SK-N-SH treated with all-trans-retinoic acid at 6 μM for 48 hours (cell line): Measurements from ENCODE around the gene GPC5.

Experiments
- ATAC-seq: fragments of 200-7000 bp; cut with Tn5 transposase; 3 replicates; pipeline ENCODE4 v1.9.1; 2020; ENCODE audit warnings: mild to moderate bottlenecking, moderate library complexity
- ARNTL ChIP-seq: fragments of 450-650 bp; formaldehyde crosslinking; IDR thresholded peaks from 2 replicates; pipeline ENCODE4 v1.5.0; 2020; ENCODE audit warnings: low read depth, mild to moderate bottlenecking, moderate library complexity, borderline replicate concordance
- BACH2 ChIP-seq: fragments of 250-450 bp; sonication (Bioruptor Pico); IDR thresholded peaks from 2 replicates; pipeline ENCODE4 v1.9.0; 2021; ENCODE audit warnings: mild to moderate bottlenecking, borderline replicate concordance
- CSDC2 ChIP-seq: fragments of 250-450 bp; sonication (Bioruptor Pico); IDR thresholded peaks from 2 replicates; pipeline ENCODE4 v1.5.0; 2020; ENCODE audit warnings: mild to moderate bottlenecking, moderate library complexity
- ESRRG ChIP-seq: fragments of 250-450 bp; sonication (Bioruptor Pico); IDR thresholded peaks from 2 replicates; pipeline ENCODE4 v1.6.1; 2021; ENCODE audit warnings: mild to moderate bottlenecking
- GLIS3 ChIP-seq: fragments of 250-450 bp; sonication (Bioruptor Pico); IDR thresholded peaks from 2 replicates; pipeline ENCODE4 v1.5.0; 2020; ENCODE audit warnings: mild to moderate bottlenecking, moderate library complexity
- ISL1 ChIP-seq: fragments of 250-450 bp; sonication (Bioruptor Pico); IDR thresholded peaks from 2 replicates; pipeline ENCODE4 v2.1.2; 2022; ENCODE audit warnings: mild to moderate bottlenecking, moderate library complexity
- OSR1 ChIP-seq: fragments of 250-450 bp; sonication (Bioruptor Pico); IDR thresholded peaks from 2 replicates; pipeline ENCODE4 v1.8.0; 2022; ENCODE audit warnings: moderate library complexity, mild to moderate bottlenecking, inconsistent platforms
- PPARA ChIP-seq: fragments of 250-450 bp; sonication (Bioruptor Pico); IDR thresholded peaks from 2 replicates; pipeline ENCODE4 v1.5.0; 2020; ENCODE audit warnings: mild to moderate bottlenecking, borderline replicate concordance
- RARB ChIP-seq: fragments of 250-450 bp; sonication (Bioruptor Pico); IDR thresholded peaks from 2 replicates; pipeline ENCODE4 v1.8.0; 2021; ENCODE audit warnings: mild to moderate bottlenecking, moderate library complexity
- SNAI2 ChIP-seq: fragments of 250-450 bp; sonication (Bioruptor Pico); IDR thresholded peaks from 2 replicates; pipeline ENCODE4 v1.5.0; 2020; ENCODE audit warnings: mild to moderate bottlenecking, moderate library complexity
- TCF4 ChIP-seq: fragments of 250-450 bp; sonication (Bioruptor Pico); IDR thresholded peaks from 2 replicates; pipeline ENCODE4 v1.8.0; 2021; ENCODE audit warnings: mild to moderate bottlenecking, moderate library complexity, borderline replicate concordance
- TOX ChIP-seq: fragments of 250-450 bp; sonication (Bioruptor Pico); IDR thresholded peaks from 2 replicates; pipeline ENCODE4 v1.8.0; 2021; ENCODE audit warnings: mild to moderate bottlenecking, moderate library complexity, borderline replicate concordance
- ZC3H10 ChIP-seq: fragments of 250-450 bp; sonication (Bioruptor Pico); IDR thresholded peaks from 2 replicates; pipeline ENCODE4 v1.5.1; 2021; ENCODE audit warnings: mild to moderate bottlenecking, moderate library complexity
- ZFP3 ChIP-seq: fragments of 250-450 bp; sonication (Bioruptor Pico); IDR thresholded peaks from 2 replicates; pipeline ENCODE4 v1.5.0; 2020; ENCODE audit warnings: mild to moderate bottlenecking, moderate library complexity
- ZFP30 ChIP-seq: fragments of 450-650 bp; formaldehyde crosslinking; IDR thresholded peaks from 2 replicates; pipeline ENCODE4 v1.5.0; 2022; ENCODE audit warnings: mild to moderate bottlenecking, moderate library complexity
- ZNF565 ChIP-seq: fragments of 450-650 bp; formaldehyde crosslinking; conservative IDR thresholded peaks from 2 replicates; pipeline ENCODE4 v1.5.0; 2020; ENCODE audit warnings: low read depth, mild to moderate bottlenecking, moderate library complexity
- ZNF70 ChIP-seq: fragments of 450-650 bp; formaldehyde crosslinking; IDR thresholded peaks from 2 replicates; pipeline ENCODE4 v1.5.0; 2020; ENCODE audit warnings: mild to moderate bottlenecking, moderate library complexity
- ZNF8 ChIP-seq: fragments of 450-650 bp; formaldehyde crosslinking; IDR thresholded peaks from 2 replicates; pipeline ENCODE4 v1.5.0; 2020; ENCODE audit warnings: mild to moderate bottlenecking, moderate library complexity
- TF ChIP-seq, protein P1 (sequence below): fragments of 250-450 bp; sonication (Bioruptor Pico); IDR thresholded peaks from 2 replicates; pipeline ENCODE4 v1.5.1; 2020; ENCODE audit warnings: low read depth, mild to moderate bottlenecking, moderate library complexity
- TF ChIP-seq, protein P2 (sequence below): fragments of 250-450 bp; sonication (Bioruptor Pico); IDR thresholded peaks from 2 replicates; pipeline ENCODE4 v1.5.0; 2020; ENCODE audit warnings: mild to moderate bottlenecking, moderate library complexity
- TF ChIP-seq, protein P3 (sequence below): fragments of 250-450 bp; sonication (Bioruptor Pico); IDR thresholded peaks from 2 replicates; pipeline ENCODE4 v1.5.1; 2021; ENCODE audit warnings: mild to moderate bottlenecking, moderate library complexity

The GPC5 gene

DNA sequence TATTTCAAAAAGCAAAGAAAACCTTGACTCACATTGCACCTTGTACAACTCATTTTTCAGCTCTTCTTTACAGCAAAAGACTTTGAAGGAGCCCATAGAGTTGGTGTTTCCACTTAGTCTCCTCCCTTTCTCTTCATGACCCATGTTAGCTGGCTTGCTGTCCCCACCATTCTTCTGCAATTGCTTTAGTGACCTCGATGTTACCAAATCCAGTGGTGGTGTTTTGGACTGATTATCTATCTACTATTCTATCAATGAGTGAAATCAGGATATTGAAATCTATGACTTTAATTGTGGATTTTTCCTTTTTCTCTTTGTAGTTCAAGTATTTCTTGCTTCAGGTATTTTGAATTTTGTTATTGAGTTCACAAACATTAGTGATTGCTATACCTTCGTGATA is 197.3 kb downstream of the GPC5 start:
- ATAC-seq, result no peak
- TF ChIP-seq BACH2 (CRISPR knock-in tag), result no peak
- no peak for TF ChIP-seq ZFP30
- TF ChIP-seq, protein P1, sequence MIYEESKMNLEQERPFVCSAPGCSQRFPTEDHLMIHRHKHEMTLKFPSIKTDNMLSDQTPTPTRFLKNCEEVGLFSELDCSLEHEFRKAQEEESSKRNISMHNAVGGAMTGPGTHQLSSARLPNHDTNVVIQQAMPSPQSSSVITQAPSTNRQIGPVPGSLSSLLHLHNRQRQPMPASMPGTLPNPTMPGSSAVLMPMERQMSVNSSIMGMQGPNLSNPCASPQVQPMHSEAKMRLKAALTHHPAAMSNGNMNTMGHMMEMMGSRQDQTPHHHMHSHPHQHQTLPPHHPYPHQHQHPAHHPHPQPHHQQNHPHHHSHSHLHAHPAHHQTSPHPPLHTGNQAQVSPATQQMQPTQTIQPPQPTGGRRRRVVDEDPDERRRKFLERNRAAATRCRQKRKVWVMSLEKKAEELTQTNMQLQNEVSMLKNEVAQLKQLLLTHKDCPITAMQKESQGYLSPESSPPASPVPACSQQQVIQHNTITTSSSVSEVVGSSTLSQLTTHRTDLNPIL, result no peak
- TF ChIP-seq ZNF565 (CRISPR knock-in tag), result no peak
- no peak for TF ChIP-seq ZC3H10 (CRISPR knock-in tag)
- no peak for TF ChIP-seq ZFP3 (CRISPR knock-in tag)
- TF ChIP-seq ARNTL (CRISPR knock-in tag), result no peak
- TF ChIP-seq PPARA (CRISPR knock-in tag), result no peak
- TF ChIP-seq, protein P2, sequence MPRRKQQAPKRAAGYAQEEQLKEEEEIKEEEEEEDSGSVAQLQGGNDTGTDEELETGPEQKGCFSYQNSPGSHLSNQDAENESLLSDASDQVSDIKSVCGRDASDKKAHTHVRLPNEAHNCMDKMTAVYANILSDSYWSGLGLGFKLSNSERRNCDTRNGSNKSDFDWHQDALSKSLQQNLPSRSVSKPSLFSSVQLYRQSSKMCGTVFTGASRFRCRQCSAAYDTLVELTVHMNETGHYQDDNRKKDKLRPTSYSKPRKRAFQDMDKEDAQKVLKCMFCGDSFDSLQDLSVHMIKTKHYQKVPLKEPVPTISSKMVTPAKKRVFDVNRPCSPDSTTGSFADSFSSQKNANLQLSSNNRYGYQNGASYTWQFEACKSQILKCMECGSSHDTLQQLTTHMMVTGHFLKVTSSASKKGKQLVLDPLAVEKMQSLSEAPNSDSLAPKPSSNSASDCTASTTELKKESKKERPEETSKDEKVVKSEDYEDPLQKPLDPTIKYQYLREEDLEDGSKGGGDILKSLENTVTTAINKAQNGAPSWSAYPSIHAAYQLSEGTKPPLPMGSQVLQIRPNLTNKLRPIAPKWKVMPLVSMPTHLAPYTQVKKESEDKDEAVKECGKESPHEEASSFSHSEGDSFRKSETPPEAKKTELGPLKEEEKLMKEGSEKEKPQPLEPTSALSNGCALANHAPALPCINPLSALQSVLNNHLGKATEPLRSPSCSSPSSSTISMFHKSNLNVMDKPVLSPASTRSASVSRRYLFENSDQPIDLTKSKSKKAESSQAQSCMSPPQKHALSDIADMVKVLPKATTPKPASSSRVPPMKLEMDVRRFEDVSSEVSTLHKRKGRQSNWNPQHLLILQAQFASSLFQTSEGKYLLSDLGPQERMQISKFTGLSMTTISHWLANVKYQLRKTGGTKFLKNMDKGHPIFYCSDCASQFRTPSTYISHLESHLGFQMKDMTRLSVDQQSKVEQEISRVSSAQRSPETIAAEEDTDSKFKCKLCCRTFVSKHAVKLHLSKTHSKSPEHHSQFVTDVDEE (CRISPR knock-in tag), result no peak
- TF ChIP-seq, protein P3, sequence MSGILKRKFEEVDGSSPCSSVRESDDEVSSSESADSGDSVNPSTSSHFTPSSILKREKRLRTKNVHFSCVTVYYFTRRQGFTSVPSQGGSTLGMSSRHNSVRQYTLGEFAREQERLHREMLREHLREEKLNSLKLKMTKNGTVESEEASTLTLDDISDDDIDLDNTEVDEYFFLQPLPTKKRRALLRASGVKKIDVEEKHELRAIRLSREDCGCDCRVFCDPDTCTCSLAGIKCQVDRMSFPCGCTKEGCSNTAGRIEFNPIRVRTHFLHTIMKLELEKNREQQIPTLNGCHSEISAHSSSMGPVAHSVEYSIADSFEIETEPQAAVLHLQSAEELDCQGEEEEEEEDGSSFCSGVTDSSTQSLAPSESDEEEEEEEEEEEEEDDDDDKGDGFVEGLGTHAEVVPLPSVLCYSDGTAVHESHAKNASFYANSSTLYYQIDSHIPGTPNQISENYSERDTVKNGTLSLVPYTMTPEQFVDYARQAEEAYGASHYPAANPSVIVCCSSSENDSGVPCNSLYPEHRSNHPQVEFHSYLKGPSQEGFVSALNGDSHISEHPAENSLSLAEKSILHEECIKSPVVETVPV (CRISPR knock-in tag), result no peak
- no peak for TF ChIP-seq SNAI2 (CRISPR knock-in tag)
- no peak for TF ChIP-seq OSR1 (CRISPR knock-in tag)
- no peak for TF ChIP-seq GLIS3 (CRISPR knock-in tag)
- TF ChIP-seq ESRRG (CRISPR knock-in tag), result no peak
- TF ChIP-seq RARB (CRISPR knock-in tag), result no peak

DNA sequence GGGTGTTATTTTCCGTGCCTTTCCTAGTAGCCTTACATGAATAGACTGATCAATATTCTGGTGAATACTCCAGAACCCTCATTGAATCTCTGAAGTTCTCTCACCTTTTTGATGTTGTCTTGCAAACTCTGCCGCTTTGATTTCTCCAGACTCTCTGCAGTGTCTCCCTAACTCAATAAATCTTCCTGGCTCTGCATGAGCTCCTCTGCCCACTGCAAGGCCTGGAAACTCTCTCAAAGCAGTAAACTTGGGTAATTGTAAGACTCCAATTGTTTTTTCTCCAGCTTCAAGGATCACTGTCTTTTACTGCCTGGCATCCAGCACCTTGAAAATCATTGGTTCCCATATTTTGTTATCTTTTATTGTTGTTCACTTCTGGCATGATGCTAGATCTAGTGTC is 198.4 kb downstream of the GPC5 start:
- TF ChIP-seq TOX (CRISPR knock-in tag), result no peak
- TF ChIP-seq, protein P2 (CRISPR knock-in tag), result no peak
- no peak for TF ChIP-seq ZNF70 (CRISPR knock-in tag)
- TF ChIP-seq TCF4, result no peak
- TF ChIP-seq ZC3H10 (CRISPR knock-in tag), result no peak
- TF ChIP-seq ZNF8 (CRISPR knock-in tag), result no peak
- no peak for TF ChIP-seq ESRRG (CRISPR knock-in tag)
- no peak for ATAC-seq

GRCh38 chr13:91598655-91599054 is 200.2 kb downstream of the GPC5 start:
- ATAC-seq, result no peak
- no peak for TF ChIP-seq ESRRG (CRISPR knock-in tag)
- no peak for TF ChIP-seq SNAI2 (CRISPR knock-in tag)
- TF ChIP-seq ISL1 (CRISPR knock-in tag), result no peak
- TF ChIP-seq, protein P2 (CRISPR knock-in tag), result no peak
- no peak for TF ChIP-seq ZFP30
- TF ChIP-seq BACH2 (CRISPR knock-in tag), result no peak
- TF ChIP-seq RARB (CRISPR knock-in tag), result no peak
- no peak for TF ChIP-seq TCF4
- no peak for TF ChIP-seq ZNF8 (CRISPR knock-in tag)
- no peak for TF ChIP-seq ARNTL (CRISPR knock-in tag)
- TF ChIP-seq CSDC2 (CRISPR knock-in tag), result no peak
- TF ChIP-seq, all 23 proteins: peak for 0
